GM18520 (cell line): ENCODE results near the gene ANG.

ENCODE experiments used
- ATAC-seq: cut with Tn5 transposase; IDR thresholded peaks from one replicate; pipeline ENCODE4 v1.9.1; 2021; ENCODE audit not compliant: unreplicated experiment

ANG gene

GRCh38 chr14:20675669-20676068 is 12.9 kb upstream of the ANG start:
- ATAC-seq, result peak; percentile 67

- no peak for ATAC-seq
Observed at GRCh38 chr14:20676072-20676471, 12.5 kb upstream of the ANG start.

DNA sequence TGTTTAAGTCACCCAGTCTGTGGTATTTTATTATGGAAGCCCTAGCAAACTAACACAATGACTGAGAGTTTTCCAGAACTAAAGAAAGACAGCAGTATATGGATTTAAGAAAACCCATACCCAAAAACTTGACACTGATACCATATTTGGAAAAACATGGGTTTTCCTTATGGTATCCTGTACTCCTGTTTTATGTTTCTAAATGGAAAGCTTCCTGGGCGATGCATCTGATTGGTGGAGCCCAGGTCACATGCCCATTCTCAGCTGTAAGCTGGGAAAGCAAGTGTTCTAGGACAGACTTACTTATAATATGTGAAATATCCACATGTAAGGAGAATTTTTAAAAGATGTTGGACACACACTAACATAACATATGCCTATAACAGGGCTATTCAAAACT is 8.7 kb upstream of the ANG start:
- ATAC-seq, result no peak

GRCh38 chr14:20680363-20680762 is 8.2 kb upstream of the ANG start:
- no peak for ATAC-seq

DNA sequence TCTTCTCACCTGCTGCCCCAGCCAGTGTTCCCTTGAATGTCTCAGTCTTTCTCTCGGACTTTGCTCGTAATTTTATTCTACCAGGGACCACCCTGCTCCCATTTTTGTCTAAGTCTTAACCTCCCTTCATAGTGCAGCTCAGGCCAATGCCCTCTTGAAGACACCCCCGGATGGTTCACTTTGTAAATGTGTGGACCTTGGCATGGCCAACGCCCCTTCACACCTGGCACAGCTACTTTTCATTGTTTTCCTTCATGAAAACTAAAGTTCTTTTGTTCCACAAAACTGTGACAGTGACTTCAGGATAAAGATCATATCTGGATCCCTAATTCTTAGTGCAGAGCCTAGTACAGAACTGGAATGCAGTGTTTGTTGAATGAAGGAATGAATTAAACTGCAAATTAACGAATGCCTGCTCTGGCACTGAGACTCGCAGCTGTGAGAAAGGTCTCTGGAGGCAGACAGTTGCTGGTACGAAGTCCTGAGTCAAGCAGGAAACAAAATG is 7.7 kb upstream of the ANG start:
- ATAC-seq, result no peak

DNA sequence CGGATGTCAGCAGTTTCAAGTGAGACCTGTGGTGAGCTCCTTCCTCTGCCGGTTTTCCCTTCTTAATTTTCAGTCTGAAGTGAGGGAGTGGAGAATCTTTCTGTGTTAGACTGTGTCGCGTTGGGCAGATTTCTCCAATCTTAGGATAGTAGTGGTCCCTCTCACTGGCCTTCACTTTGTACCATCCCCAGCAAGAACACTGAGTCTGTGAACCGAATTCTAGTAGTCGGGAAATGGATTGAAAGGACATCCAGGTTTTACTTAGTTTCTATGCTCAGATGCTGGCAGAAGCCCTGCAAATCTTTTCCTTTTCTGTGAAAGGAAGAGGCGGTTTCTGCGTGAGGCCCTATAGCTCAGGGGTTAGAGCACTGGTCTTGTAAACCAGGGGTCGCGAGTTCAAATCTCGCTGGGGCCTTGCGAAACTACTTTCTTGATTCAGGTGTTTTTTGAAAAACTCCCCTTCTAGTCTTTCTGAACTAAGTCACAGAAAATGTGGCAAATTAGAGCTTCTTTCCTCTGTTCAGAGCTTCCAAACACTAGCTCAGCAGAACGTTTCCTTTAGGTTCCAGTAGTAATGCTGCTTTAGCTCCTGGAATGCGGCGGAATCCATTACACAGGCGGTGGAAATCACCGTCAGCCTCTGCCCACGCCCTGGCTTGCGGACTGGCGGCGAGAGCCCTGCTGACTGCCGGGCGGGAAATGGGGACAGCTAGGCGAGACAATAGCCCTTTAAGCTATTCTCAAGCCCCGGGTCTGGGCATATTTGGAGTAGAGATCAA is 7.0 kb upstream of the ANG start:
- no peak for ATAC-seq

GRCh38 chr14:20682127-20682434 is 6.5 kb upstream of the ANG start:
- ATAC-seq, result no peak

- peak; percentile 25 for ATAC-seq
Observed at GRCh38 chr14:20682435-20683124, 6.0 kb upstream of the ANG start.

DNA sequence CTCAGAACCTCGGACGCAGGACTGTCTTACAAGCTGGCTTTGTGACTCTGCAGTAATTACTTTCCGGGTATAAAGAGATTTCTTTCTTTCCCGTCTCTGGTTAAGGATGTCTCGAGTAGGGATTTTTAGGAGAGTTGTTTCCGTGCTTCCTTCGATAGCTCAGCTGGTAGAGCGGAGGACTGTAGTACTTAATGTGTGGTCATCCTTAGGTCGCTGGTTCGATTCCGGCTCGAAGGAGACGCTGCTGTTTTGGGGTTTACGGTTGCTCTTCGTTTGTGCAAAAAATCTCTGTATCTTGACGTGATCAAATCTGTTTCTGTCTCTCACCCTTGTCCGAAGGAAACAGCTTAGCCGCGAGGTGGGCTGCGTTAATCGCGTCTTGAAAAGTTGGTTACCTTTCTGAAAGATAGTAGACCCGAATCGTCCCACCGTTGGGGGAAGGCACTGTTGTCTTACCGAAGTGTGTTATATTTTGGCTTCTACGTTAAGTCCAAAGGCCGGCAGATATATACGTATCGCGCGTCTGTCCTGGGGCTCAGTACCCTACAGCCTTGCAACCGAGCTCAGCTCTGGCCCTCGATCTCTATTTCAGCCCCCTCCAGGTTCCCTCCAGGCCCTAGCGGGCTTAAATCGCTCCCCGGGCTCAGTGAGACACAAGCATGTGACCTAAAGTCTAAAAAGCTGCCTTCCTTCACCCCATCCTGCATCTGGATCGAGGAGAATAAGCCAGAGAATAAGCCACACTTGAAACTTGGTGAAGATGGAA is 5.3 kb upstream of the ANG start:
- peak; percentile 27 for ATAC-seq

- peak; percentile 19 for ATAC-seq
Observed at GRCh38 chr14:20683891-20684661, 4.5 kb upstream of the ANG start, which contains the start of gene RNASE4. RNASE4 (plus strand) TSS chr14:20684560; CDS start chr14:20699372, 14,812 bp downstream.

DNA sequence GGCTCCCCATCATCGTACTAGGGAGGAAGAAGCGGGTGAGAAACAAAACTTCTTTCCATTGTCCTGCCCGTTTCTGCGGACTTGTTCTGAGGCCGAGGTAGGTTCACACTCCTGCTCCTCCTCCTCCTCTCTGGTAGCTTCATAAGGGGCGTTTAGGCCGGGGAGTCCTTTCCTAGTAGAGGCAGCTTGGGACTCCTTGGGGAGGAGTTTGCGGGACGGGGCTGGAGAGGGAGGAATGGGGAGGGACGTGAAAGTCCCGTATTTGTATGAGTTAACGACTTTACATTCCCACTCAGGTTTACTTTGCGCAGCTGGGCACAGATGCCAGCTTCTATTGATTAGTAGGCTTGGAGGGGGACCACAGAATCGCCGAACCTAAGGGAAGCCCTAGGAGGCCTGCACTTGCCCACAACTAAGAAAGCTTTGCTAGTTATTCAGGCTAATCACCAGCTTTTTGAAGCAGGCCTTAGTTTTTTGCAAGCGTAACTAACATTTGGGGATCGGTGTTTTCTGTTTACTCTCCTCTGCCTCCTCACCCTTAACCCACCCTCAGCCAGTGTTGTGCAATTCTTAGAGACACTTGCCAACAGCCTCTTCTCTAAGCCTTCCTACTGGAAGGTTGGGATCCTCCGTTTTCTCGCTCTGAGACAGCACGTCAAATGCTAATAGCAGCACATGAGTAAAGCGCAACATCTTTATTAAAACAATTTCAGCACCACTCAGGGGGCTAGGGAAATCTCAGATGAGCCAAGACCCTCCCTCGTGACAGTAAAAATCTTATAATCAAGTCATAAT is 3.7 kb upstream of the ANG start:
- ATAC-seq, result no peak

DNA sequence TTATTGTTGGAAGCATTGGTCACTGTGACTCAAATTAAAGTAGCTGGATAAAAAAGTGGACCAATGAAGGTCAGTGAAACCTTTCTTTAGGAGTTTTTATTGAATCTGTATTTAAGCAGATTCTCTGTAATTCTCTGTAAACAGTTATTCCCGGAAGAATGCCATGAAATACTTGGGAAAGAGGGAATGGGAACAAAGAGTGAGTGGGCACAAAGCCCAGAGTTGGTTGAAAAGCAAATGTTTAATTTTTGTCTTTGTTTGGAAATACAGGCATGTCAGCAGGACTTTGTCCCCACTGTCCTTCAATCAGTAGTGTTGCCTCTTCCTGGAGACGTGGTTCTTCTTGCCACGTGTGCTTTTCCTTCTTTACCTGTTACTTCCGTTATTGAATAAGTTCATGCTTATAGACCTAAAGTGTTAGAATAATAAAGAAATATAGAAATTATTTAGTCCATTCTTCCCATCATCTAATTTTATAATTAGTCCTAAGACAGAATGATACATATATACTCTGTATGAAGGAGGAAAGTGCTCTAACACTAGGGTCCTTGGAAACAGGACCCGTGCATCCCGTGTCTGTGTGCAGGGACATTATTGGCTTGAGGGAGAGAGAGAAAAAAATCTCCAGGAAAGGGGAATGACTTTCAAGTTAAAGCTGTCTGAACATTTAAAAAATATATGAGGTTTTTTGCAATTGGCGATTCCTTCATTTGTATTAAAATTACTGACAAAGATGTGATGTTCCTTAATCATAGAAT is 2.0 kb upstream of the ANG start:
- no peak for ATAC-seq

- ATAC-seq, result no peak
Observed at GRCh38 chr14:20687362-20688166, 1.0 kb upstream of the ANG start.

- ATAC-seq, result no peak
Observed at GRCh38 chr14:20690848-20691640, 2.5 kb downstream of the ANG start.

DNA sequence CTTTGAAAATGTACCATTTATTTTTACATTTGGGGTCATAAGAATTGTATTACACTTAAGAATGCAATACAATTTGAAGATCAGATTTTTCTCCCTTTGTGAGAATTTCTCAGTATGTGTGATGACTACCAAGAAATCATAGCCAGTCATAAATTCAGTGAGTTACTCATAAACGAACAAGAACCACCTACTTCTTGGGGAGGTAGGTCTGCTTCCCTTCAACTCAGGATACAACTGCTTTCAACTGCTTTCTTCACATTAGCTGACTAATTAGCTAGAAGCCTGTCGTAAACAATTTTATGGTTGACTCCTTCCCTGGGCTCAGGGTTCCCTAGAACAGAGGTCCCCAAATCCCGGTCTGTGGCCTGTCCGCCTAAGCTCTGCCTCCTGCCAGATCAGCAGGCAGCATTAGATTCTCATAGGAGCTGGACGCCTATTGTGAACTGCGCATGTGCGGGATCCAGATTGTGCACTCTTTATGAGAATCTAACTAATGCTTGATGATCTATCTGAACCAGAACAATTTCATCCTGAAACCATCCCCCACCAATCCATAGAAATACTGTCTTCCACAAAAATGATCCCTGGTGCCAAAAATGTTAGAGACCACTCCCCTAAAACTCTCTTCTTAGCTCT is 3.7 kb downstream of the ANG start:
- no peak for ATAC-seq

DNA sequence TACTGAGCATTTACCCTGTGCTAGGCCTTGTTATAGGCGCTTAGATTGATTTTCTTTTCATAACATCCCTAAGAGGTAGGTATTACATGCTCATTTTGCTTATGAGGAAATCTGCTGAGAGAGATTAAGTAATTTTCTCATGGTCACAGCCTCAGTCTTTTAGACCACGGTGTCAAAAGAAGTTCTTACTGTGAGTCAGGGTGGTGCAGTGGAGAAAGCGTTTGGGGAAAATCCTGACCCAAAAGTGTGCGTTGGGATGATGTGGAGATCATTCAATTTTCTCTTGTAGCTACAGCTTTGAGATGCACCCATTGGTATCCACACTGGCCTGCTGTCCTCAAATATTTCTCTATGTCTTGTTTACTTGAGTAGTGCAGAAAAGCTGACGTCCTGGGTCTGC is 8.2 kb downstream of the ANG start:
- ATAC-seq, result no peak

DNA sequence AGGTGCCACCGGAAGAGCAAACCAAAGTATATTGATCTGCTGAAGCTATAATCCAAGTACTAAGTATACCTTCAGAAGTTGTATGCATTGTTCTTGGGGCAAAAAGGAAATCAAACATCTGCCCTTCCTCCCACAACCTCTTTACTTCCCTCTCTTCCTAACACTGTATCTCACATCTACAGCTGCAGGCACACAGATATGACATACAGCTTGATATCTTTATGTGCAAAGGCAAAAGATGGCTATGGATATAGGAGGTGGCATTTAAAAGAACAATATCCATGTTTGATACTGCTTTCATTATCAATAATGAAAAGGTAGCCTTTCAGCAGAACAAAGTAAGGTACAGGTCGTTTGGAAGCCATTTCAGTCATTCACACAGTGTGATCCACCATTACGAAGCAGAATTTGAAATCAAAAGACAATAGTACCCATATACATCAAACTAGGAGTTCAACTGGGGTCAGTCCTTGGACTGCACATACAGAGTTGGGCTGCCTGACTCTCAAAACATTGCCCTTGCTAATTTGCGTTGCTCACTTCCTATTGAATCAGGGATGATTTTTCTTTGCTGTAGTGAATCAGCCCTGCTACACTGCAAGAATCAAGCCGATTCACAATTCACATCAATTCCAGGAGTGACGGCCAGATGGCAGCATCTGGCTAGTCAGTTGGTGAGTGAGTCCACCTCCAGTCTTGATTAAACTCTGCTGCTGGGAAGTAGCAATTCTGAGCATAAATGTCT is 8.9 kb downstream of the ANG start:
- ATAC-seq, result no peak
